ENCODE measurements around the gene TPST1.
"Not testable (repeated sequence)": the region's sequence is repeated elsewhere in the genome, so short reads cannot be mapped to it uniquely, and the experiment has no call there.

- TF ChIP-seq, protein P1, sequence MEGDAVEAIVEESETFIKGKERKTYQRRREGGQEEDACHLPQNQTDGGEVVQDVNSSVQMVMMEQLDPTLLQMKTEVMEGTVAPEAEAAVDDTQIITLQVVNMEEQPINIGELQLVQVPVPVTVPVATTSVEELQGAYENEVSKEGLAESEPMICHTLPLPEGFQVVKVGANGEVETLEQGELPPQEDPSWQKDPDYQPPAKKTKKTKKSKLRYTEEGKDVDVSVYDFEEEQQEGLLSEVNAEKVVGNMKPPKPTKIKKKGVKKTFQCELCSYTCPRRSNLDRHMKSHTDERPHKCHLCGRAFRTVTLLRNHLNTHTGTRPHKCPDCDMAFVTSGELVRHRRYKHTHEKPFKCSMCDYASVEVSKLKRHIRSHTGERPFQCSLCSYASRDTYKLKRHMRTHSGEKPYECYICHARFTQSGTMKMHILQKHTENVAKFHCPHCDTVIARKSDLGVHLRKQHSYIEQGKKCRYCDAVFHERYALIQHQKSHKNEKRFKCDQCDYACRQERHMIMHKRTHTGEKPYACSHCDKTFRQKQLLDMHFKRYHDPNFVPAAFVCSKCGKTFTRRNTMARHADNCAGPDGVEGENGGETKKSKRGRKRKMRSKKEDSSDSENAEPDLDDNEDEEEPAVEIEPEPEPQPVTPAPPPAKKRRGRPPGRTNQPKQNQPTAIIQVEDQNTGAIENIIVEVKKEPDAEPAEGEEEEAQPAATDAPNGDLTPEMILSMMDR (conservative IDR thresholded peaks at IDR 0.05; ENCODE audit: low read length), result not testable (repeated sequence)
- TF ChIP-seq EZH2phosphoT487 (IDR thresholded peaks at IDR 0.05; ENCODE audit: borderline replicate concordance), result not testable (repeated sequence)
These were observed 180.2 kb downstream of the TPST1 start for GRCh38 chr7:66385191-66385905.
